ENCODE measurements around the gene SCN1B.
"Not testable (repeated sequence)": the region's sequence is repeated elsewhere in the genome, so short reads cannot be mapped to it uniquely, and the experiment has no call there.

Gene SCN1B

DNA sequence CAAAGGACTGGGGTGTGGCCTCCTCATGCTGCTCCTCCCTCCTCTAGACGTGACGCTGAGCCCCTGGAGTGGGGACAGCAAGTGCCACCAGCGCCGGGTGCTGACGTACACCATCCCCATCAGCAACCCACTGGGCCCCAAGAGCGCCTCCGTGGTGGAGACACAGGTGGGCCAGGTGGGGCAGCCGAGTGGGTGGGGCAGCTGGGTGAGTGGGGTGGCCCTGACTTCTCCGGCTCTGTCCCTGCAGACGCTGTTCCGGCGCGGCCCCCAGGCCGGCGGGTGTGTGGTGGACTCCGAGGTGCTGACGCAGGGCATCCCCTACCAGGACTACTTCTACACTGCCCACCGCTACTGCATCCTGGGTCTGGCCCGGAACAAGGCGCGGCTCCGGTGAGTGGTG is 11.1 kb upstream of the SCN1B start:
- no peak for DNase-seq

DNA sequence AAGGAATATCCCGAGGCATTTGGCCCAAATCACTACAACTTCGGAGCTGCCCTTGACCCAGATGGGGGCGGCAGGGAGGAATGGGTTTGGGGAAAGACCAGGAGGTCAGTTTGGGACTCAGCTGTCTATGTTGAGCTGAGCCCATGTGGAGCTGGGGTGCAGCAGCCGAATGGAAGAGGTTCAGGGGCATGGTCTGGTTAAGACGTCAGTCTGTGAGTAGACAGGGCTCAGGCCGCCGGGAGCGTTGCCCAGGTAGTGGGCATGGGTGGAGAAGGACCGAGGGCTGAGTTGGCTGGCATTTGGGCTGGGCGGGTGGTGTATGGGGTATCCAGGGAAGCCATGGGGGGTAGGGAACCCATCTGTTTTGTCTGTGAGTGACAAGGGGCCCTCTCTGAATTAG is 9.3 kb upstream of the SCN1B start:
- DNase-seq, result no peak

DNA sequence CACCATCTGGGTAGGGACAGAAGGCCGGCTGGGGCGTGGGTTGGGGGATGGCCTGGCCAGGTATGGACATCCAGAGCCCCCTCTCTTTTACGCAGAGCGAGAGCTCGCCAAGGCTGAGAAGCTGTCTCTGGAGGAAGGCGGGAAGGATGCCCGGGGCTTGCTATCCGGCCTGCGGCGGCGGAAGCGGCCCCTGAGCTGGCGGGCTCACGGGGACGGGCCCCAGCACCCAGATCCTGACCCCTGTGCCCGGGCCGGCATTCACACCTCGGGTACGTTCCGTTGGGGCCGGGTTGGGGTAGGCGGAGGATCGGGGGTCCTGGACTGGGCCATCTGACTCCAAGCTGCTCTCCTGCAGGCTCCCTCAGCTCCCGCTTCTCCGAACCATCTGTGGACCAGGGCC is 8.7 kb upstream of the SCN1B start:
- no peak for DNase-seq

DNA sequence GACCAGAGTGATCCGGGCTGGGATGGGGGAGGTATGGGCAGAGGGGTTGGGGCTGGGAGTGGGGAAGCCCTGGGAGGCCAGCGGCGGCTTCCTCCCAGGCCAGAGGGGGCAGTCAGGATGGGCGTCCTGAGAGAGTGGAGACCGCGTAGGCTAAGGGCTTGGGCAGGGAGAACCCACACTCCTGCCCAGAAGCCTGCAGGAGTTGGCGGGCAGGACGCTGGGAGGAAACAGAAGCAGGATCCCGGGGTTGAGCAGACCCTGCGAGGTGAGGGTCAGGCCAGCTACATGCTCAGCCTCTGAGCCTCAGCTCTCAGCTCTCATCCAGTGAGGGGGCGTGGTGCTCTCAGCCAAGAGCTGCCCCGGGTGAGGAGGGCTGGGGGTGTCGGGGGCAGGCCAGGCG is 7.8 kb upstream of the SCN1B start:
- no peak for DNase-seq

DNA sequence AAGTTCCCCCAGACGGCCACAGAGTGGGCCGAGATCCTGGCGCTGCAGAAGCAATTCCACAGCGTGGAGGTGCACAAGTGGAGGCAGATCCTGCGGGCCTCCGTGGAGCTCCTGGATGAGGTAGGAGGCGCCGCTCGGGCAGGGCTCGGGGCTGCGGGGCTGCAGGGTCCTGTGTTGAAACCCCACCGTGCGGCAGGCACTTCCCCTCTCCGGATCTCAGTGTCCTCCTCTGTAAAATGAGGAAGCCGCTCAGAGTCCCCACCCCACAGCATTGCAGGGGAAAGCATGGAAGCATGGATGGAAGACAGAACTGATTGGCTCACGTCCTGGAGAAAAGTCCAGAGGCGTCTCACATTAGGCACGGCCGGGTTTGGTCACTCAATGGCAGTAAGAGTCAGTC is 6.8 kb upstream of the SCN1B start:
- no peak for DNase-seq

DNA sequence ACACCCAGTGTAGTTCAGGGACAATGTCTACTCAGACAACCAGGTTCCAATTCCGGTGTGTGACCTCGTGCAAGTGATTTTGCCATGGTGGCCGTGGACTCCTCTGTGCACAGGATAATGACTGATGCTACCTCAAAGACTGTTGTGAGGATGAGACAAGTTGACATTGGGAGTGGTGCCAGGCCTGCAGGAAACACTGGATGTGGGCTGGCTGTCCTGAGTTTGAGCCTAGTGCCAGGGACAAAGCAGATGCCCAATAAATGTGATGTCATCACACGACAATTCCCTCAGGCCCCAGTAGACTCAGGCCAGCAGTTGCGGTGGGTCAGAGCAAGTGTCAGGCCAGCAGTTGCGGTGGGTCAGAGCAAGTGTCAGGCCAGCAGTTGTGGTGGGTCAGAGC is 6.2 kb upstream of the SCN1B start:
- DNase-seq, result no peak

DNA sequence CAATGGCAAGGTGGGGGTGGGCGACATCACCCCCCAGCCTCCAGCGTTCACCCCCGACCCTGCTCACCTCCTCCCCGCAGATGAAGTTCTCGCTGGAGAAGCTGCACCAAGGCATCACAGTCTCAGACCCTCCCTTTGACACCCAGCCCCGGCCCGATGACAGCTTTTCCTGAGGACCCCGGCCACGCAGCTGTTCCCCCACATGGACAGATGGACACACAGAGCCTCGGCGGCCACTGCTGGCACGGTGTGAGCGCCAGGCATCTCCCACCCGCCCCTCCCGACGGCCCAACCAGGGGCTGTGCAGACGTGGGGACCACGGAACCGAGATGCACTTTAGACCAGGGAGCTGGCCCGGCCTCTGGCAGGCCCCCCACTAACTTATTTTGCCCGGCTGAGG is 4.3 kb upstream of the SCN1B start:
- DNase-seq, result no peak

DNA sequence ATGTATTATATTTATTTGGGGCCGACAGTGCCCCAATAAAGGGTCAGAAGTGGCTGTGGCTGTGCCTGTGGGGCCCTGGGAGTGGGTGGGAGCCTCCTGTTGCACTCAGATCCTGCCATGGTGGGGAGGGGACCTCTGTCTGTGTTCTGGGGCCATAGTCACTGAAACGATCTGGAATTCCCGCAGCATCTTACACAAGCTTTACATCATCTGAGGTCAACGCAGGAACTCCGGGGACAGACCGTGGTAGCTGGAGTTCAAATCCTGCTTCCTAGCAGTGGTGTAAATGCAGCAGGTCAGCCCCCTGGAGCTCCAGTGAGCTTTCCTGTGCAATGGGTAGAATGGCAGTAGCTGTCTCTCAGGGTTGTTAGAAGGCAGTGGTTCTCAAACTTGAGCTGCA is 3.9 kb upstream of the SCN1B start:
- no peak for DNase-seq

DNA sequence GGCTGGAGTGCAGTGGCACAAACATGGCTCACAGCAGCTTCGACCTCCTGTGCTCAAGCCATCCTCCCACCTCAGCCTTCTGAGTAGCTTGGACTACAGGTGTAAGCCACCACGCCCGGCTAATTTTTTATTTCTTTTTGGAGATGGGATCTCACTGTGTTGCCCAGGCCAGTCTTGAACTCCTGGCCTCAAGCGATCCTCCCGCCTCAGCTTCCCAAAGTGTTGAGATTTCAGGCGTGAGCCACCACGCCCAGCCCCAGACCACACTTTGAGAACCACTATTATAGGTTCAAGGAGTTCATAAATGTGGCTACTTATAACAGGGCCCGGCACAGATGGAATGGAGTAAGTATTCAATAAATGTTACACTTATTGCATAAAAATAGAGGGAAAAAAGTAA is 3.3 kb upstream of the SCN1B start:
- no peak for DNase-seq

DNA sequence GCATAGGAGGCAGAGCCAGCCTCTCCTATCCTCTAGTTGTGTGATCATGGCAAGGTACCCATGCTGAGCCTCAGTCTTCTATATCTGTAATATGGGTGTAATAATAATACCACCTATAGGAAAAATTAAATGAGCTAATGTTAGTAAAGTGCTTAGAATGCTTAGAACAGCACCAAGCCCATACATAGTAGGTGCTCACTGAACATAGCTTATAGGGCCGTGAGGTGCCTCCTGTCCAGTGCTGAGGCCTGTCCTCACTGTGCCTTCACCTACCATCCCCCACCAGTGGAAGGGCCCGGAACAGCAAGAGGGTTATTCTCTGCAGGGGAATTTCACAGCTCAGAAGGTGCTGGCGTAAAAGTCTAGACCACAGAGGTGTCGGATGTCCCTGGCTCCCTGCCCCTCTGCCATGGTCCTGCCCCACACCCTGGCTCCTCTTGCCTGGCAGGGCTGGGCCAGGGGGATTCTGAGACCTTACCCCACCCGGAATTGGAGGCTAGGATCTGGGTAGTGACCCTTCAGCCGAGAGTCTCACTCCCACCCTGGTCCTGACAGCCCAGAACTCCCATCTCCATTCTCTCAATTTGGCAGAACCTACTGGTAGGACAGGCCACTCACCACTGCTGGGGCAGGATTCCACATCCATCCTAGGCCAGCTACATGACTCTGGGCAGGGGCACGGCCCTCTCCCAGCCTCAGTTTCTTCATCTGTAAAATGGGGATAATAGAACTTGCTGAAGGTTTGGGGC is 2.2 kb upstream of the SCN1B start:
- DNase-seq, result no peak

DNA sequence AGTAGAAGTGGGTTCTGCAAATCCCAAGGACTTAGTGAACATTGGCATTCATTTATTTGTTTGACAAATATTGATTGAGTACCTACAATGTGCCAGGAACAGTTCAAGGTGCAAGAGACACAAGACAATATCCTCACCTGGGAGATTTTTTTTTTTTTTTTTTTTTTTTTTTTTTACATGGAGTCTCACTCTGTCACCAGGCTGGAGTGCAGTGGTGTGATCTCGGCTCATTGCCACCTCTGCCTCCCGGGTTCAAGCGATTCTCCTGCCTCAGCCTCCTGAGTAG is 1.7 kb upstream of the SCN1B start:
- DNase-seq, result not testable (repeated sequence)

DNA sequence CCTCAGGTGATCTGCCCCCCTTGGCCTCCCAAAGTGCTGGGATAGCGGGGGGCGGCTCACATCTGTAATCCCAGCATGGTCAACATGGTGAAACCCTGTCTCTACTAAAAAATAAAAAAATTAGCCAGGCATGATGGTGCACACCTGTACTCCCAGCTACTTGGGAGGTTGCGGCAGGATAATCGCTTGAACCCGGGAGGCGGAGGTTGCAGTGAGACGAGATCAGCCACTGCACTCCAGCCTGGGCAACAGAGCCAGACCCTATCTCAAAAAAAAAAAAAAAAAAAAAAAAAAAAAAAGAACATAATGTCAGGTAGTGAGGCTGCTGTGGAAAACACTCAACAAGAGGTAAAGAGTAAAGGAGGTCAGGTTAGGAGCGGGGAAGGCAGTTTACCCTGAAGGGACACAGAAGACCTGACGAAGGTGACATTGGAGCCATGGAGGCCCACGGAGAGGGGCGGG is 964 bp upstream of the SCN1B start:
- DNase-seq, result not testable (repeated sequence)

DNA sequence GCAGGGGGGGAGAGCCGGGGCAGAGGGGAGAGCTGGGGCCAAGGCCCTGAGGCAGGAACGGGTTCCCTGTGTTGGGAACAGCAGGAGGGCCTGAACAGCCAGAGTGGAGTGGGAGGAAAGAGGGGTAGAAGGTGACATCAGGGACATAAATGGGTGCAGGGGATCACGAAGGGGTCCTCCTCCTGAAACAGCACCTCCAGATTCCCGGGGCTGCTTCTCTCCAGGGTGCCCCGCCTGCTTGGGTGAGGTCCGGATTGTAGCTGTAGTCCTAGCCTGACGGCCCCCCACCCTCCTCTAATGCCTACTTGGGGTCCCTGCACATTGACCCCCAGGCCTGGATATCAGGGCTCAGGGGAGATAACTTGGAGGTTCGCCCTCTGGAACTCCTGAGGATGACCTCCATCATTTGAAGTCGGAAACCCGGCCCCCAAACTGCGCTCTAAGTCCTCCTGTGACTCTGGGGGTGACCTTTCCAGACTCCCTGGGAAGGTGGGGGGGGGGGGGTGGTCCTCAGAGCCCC is 473 bp upstream of the SCN1B start:
- DNase-seq, result no peak

DNA sequence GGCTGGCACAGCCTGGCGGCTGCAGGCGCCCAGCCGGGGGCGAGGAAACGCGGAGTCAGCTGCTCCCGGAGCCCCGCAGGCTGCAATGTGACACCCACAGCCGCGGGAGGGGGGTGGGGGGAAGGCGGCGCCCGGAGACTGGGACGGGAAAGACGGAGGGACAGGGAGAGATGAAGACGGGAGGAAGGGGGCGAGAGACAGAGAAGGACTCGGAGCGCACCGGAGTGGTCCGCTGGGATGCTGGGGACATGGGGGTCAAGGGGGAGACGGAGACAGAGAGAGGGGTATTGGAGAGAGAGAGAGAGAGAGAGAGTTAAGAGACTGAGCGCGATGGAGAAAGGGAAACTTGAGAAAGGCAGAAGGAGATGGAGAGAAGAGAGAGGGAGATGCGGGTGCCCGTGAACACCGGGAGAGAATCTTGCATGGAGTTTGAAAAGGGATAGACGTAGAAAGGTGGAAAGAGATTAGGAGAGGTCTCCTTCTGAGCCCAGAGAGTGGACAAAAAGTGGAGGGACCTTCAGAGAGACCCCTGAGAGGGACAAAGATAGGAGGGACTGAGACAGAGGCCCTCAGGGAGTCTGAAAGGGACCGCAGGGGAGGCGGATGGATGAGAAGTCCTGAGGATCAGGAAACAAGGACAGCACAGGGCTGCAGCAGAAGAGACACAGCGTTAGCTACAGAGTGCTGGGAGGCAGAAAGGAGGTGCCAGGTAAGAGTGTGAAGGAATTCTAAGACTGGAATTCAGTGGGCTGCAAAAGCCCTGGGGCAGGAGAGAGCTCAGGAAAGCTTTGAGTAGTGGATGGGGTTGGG is 1.0 kb downstream of the SCN1B start:
- no peak for DNase-seq

DNA sequence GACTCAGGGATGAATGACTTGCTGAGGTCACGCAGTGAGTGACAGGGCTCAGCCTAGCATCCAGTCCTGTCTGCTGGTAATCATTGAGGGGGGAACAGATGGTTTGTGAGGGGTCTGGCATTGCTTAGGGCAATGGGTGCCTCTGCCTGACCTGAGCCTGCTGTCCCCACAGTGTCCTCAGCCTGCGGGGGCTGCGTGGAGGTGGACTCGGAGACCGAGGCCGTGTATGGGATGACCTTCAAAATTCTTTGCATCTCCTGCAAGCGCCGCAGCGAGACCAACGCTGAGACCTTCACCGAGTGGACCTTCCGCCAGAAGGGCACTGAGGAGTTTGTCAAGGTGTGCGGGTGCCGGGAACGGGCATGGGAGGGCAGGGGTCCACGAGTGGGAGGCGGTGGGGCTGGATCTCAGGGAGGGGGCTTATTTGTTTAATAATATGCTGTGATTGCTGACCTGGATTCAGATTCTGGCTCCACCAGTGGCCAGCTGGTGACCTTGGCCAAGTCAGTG is 2.1 kb downstream of the SCN1B start:
- no peak for DNase-seq

DNA sequence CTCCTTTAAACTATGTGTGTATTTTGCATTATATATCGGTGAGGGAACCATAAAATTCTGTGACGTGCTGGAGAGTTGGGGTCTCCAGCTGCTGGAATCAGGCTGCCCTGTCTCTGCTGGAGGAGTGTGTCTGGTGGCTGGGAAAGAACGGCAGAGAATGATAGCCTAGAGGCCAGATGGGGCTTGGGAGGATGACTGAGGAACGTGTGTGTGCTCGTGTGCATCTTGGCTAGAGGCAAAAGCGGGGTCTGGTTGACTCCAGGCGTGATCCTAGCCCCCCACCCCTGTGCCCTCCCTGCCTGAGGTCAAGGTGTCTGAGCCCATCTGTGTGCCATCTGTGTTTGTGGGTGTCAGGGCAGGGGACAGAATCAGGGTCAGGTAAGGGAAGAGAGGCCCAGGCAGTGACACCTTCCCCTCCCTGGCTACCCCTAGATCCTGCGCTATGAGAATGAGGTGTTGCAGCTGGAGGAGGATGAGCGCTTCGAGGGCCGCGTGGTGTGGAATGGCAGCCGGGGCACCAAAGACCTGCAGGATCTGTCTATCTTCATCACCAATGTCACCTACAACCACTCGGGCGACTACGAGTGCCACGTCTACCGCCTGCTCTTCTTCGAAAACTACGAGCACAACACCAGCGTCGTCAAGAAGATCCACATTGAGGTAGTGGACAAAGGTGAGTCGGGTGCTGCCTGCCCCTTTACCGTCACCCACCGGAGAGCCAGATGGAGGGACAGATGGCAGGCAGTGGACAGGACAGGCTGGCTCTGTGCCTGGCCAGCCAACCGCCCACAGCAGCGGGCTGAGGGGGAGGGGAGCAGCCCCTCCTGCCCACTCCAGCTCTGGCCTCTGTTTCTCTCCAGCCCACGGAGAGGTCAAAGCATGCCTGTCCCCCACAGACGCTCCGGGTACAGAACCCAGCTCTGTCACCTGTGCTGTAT is 3.1 kb downstream of the SCN1B start:
- no peak for DNase-seq

DNA sequence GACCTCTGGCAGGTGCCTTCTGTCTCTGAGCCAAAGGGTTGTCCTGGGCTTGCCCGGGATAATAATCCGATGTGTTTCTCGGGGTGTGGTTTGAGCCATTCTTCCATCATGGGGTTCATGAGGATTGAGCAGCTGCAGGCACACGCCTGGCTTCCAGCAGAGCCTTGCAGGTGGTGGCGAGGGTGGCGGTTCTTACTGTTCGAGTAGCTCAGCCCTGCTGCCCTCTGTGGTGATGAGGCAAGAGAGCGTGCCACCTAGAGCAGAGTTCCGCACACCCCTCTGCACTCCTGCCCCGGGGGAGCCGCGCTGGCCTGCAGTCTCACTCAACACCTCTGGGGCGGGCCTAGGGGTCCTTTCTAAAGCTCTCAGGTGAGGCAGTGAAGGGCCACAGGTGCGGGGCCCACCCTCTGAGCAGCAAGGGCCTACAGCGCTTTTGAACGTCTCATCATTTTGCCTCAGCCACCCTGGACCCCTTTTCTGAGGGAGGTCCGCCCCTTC is 3.8 kb downstream of the SCN1B start:
- DNase-seq, result no peak

DNA sequence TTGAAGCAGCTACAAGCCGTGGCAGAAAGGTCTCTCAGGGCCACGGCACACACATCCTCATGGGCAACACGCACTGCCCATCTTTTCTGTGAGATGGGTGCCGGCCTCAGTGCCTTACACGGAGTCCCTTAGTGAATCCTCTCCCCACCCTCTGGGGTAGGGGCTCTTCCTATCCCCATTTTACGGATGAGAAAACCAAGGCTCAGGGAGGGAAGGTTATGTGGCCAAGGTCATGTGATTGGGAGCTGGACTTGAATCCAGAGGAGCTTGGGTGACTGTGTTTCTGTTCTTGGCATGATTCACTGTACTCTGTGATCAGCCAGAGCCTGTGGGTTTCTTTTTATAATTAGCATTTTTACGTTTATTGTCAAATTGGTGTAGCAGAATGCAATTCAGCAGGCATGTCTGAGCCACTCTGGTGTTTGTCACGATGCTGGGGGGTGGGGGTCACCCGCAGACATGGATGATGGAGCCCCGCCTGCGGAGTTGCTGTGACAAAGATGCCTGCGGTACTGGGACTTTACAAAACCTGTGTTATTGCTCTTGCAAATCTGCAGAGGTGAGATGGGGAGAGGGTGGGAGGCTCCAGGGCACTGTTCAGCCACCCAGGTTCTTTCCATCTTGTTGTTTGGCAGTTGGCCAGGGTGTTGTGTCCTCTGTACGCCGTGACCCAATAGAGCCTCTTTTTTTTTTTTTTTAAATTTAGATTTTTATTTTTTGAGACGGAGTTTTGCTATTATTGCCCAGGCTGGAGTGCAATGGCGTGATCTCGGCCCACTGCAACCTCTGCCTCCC is 4.5 kb downstream of the SCN1B start:
- no peak for DNase-seq

DNA sequence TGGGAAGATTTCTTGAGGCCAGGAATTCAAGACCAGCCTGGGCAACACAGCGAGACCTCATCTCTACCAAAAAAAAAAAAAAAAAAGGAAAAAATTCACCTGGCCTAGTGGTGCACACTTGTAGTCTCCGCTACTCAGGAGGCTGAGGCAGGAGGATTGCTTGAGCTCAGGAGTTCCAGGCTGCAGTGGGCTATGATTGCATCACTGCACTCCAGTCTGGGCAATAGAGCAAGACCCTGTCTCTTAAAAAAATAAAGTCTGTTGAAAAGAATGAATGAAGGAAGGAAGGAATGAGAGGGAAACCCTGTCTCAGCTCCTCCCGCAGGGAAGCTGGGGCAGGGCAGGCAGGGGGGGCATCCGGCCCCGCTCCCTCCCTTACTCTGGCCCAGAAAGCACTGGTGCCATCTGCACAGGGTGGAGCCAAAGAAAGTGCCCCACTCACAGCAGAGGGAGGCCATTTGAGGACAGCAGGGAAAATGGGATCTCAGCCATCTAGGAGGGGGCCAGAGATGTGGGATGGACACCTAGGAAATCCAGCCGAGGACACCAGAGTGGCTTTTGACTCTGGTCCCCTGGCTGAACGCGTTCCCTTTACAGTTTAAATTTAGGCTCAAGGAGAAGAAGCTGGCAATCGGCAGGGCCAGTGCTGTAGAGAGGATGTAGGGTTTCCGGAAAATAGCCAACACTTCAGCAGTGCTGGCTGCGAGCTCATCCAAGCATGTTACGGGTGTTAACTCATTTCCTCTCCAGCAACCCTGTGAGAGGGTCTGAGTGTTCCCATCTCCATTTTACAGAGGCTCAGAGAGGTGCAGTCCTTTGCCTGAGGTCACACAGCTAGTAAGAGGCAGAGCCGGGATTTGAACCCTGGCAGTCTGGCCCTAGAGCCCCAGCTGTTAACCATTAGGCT is 7.7 kb downstream of the SCN1B start:
- DNase-seq, result no peak

DNA sequence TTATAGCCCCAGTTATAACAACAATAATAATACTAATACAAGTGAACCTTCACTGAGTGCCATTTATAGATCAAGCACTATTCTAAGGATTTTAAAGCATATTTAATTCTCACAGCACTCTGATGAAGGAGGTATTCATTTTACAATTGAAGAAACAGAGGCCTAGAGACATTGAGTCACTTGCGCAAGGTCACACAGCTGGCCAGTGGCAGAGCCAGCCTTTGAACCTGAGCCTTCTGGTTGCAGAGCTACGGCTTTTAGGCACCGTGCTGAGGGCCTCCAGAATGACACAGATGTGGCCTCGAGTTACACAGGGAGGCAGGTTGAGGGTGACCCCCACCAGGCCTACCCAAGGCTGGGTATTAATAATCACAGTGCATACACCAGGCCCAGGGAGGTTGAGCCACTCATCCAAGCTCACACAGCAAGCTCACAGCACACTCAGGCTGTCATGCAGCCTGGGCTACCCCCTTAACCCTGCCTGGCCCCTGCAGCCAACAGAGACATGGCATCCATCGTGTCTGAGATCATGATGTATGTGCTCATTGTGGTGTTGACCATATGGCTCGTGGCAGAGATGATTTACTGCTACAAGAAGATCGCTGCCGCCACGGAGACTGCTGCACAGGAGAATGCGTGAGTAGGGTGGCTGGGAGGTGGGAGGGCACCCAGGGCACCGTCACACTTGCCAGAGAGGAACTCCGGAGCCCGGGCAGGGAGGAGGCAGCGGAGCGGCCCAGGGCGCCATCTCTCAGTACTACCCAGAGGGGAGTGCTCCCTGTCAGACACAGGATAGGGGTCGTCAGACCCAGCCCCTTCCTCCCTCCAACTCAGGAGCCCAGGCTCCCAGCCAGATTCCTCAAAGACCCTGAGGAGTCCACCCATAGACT is 8.6 kb downstream of the SCN1B start:
- DNase-seq, result no peak
